Endothelial cell of umbilical vein (primary cell): ENCODE data around the gene NMRAL1. TPM values are rescaled to one million over a fixed set of nuclear protein-coding genes. Genes with fewer than 3 reads are reported as not detected.

Experiments
- BruUV-seq: library from RNA; stranded (reverse); fragments of 400-500 nt; replicated peaks from 2 replicates; lab custom pipeline; 2021; lab: Mats Ljungman, UMichigan
- CTCF ChIA-PET: fragments of 300-600, 350-600 bp; sonication (Branson Sonifier 250); formaldehyde crosslinking; loops from one replicate; lab custom pipeline; 2021; ENCODE audit warnings: antibody characterized with exemption, inconsistent platforms; lab: Charles Lee
- POLR2A ChIA-PET: fragments of 300-600, 350-600 bp; sonication (Branson Sonifier 250); formaldehyde crosslinking; loops from one replicate; lab custom pipeline; 2021; ENCODE audit warnings: antibody characterized with exemption, inconsistent platforms; lab: Charles Lee
- DNase-seq: peaks from one replicate; pipeline ENCODE4 v3.0.0-alpha.2; 2011; ENCODE audit warnings: low read depth, low spot score
- FAIRE-seq: peaks from 2 replicates; lab custom pipeline; 2011; peaks lifted over from hg19 to GRCh38; lab: Jason Lieb, UNC
- H2AFZ ChIP-seq: 2 replicates; pipeline ENCODE4 v1.6.0; 2012; ENCODE audit warnings: low read depth, low read length, control low read depth, inconsistent platforms
- H3K27ac ChIP-seq: 2 replicates; pipeline ENCODE4 v1.5.1; 2011; ENCODE audit warnings: low read depth, mild to moderate bottlenecking, control low read depth, low read length, moderate library complexity; ENCODE audit not compliant: insufficient read depth
- H3K27me3 ChIP-seq, 2 experiments: 2 replicates each; pipeline versions ENCODE4 v1.6.0 to v1.6.1; 2011; ENCODE audit warnings: low read length in 2 of 2, mixed read lengths in 1 of 2; ENCODE audit not compliant: control insufficient read depth in 2 of 2, insufficient read depth in 2 of 2
- H3K36me3 ChIP-seq, 2 experiments: 2 replicates in 1 of 2; 3 replicates in 1 of 2; pipeline ENCODE4 v1.5.1; 2011; ENCODE audit warnings: low read length in 2 of 2, mild to moderate bottlenecking in 1 of 2, moderate library complexity in 1 of 2; ENCODE audit not compliant: control insufficient read depth in 2 of 2, insufficient read depth in 2 of 2; ENCODE audit errors: extremely low read depth in 1 of 2
- H3K4me1 ChIP-seq: 3 replicates; pipeline ENCODE4 v1.5.1; 2011; ENCODE audit warnings: mild to moderate bottlenecking, low read length; ENCODE audit not compliant: control insufficient read depth, insufficient read depth; ENCODE audit errors: extremely low read depth
- H3K4me2 ChIP-seq: 2 replicates; pipeline ENCODE4 v1.6.1; 2011; ENCODE audit warnings: low read length, control low read depth, mixed read lengths; ENCODE audit not compliant: insufficient read depth
- H3K4me3 ChIP-seq, 3 experiments: fragments of 200-600 bp in 1 of 3; sonication (generic), shearing (Covaris generic) in 1 of 3; replicated peaks in 1 of 3; 2 replicates each; pipeline ENCODE4 v1.5.1; 2011 to 2016; ENCODE audit warnings: control low read depth in 3 of 3, low read length in 3 of 3, mild to moderate bottlenecking in 2 of 3, inconsistent platforms in 1 of 3, low read depth in 1 of 3, moderate library complexity in 1 of 3; ENCODE audit not compliant: insufficient read depth in 1 of 3
- H3K79me2 ChIP-seq: 2 replicates; pipeline ENCODE4 v1.6.0; 2012; ENCODE audit warnings: low read length, inconsistent platforms; ENCODE audit not compliant: control insufficient read depth, insufficient read depth
- H3K9ac ChIP-seq: replicated peaks from 2 replicates; pipeline ENCODE3; 2011; ENCODE audit warnings: low read length, control low read depth; ENCODE audit not compliant: insufficient read depth; ENCODE audit errors: extremely low read depth
- H3K9me1 ChIP-seq: replicated peaks from 3 replicates; pipeline ENCODE4 v1.6.0; 2011; ENCODE audit warnings: mild to moderate bottlenecking, low read length; ENCODE audit not compliant: control insufficient read depth, insufficient read depth; ENCODE audit errors: extremely low read depth
- H3K9me3 ChIP-seq: replicated peaks from 2 replicates; pipeline ENCODE4 v1.5.1; 2012; ENCODE audit warnings: low read length, inconsistent platforms; ENCODE audit not compliant: control insufficient read depth, insufficient read depth
- H4K20me1 ChIP-seq: replicated peaks from 2 replicates; pipeline ENCODE3; 2011; ENCODE audit warnings: mild to moderate bottlenecking, low read length; ENCODE audit not compliant: control insufficient read depth, insufficient read depth; ENCODE audit errors: extremely low read depth
- EZH2 ChIP-seq: IDR thresholded peaks from 2 replicates; pipeline ENCODE4 v1.6.1; 2012; ENCODE audit warnings: borderline replicate concordance, low read depth, mild to moderate bottlenecking, moderate library complexity, low read length, inconsistent platforms; ENCODE audit not compliant: severe bottlenecking
- GATA2 ChIP-seq: IDR thresholded peaks from 2 replicates; pipeline ENCODE4 v1.7.0; 2011; ENCODE audit warnings: low read depth, mild to moderate bottlenecking, moderate library complexity, mixed read lengths, low read length; ENCODE audit not compliant: insufficient read length, insufficient read depth
- JUN ChIP-seq: IDR thresholded peaks from 2 replicates; pipeline ENCODE4 v1.6.1; 2011; ENCODE audit warnings: borderline replicate concordance, low read depth; ENCODE audit not compliant: insufficient read length, insufficient read depth
- MYC ChIP-seq: IDR thresholded peaks from one replicate; pipeline ENCODE4 v1.6.1; 2011; ENCODE audit warnings: mild to moderate bottlenecking, low read depth, low read length
- POLR2AphosphoS5 ChIP-seq: IDR thresholded peaks from 2 replicates; pipeline ENCODE4 v1.6.1; 2012; ENCODE audit warnings: low read depth, mild to moderate bottlenecking, control low read depth, low read length, moderate library complexity; ENCODE audit not compliant: insufficient read depth
- dilution Hi-C: fragments of 300-500 bp; cut with MboI; formaldehyde crosslinking; loops from one replicate; pipeline ENCODE4 v1.15.0; 2019; ENCODE audit warnings: low sequenced_read_pairs; ENCODE audit not compliant: extremely low pct_ligation_motif_present
- intact Hi-C: fragments of 100-400 bp; cut with micrococcal nuclease; formaldehyde crosslinking; loops from one replicate; pipeline ENCODE4 v1.10.0; 2022
- polyA plus RNA-seq, 4 experiments: library from polyadenylated mRNA; depleted of rRNA in 3 of 4; stranded (reverse) in 3 of 4; unstranded in 1 of 4; fragments of >200 nt; gene quantifications; 2 replicates each; pipeline versions ENCODE4 v1.2.1 to v1.2.3, GENCODE V29; 2011 to 2012; ENCODE audit warnings: missing spikeins in 1 of 4
- total RNA-seq: library from RNA; stranded (reverse); gene quantifications from 2 replicates; pipeline ENCODE4 v1.2.3, GENCODE V29; 2021
- TF ChIP-seq, protein P1 (sequence below), 2 donors: IDR thresholded peaks; 1 replicate in 1 of 2; 2 replicates in 1 of 2; pipeline ENCODE4 v1.5.1; 2011; ENCODE audit warnings: low read length in 2 of 2, mild to moderate bottlenecking in 2 of 2, moderate library complexity in 2 of 2, control low read depth in 1 of 2, inconsistent platforms in 1 of 2, low read depth in 1 of 2; ENCODE audit not compliant: insufficient read depth in 1 of 2; ENCODE audit errors: extremely low read depth in 1 of 2

Gene NMRAL1
- total and polyA plus RNA-seq, 2 donors (not counting 3 experiments of a cell fraction or from before 2014, with no cell fraction given): 48.0 to 84.4 TPM

- no peak for FAIRE-seq
- POLR2A ChIA-PET: no interaction called here
Observed at GRCh38 chr16:4420505-4421105, 53.8 kb downstream of the NMRAL1 start.

DNA sequence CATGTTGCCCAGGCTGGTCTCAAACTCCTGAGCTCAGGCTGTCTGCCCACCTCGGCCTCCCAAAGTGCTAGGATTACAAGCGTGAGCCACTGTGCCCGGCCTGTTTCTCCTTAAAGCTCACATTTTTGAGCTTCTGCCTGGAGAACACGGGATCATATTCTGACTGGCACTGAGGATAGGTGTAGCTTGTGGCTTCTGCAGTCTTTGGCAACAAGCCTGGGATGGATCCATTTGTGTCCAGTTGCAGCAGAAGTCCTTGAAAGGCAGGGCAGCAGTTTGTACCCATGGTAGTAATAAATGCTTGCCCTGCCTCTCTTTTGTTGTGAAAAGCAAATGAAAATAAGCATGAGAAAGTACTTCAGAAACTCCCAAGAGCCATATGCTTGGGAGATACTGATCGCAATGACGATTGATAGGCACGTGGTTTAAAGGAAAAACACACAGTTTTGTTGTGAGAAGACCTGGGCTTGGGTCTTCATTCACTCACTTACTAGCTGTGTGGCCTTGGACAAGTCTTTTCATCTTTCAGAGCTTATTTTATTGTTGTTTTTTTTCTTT, 54.9 kb downstream of the NMRAL1 start:
- H3K27me3 ChIP-seq: no peaks in the 10 kb centered on the region
- dilution Hi-C loops: no loop called here
- intact Hi-C loops: no loop called here
- no peaks in the 10 kb centered on the region for H4K20me1 ChIP-seq
- ChIA-PET CTCF (interaction anchor here (8.4 kb wide), 1 partner anchor 16 kb away, joined by 79 read pairs; no protein-coding TSS in a partner anchor), POLR2A (no interaction called here)
- H3K27ac ChIP-seq: no peak overlapping the region
- no peak overlapping the region for H3K9ac ChIP-seq
- H3K36me3 ChIP-seq: no peaks in the 10 kb centered on the region
- H3K4me2 ChIP-seq: no peak overlapping the region
- H3K9me3 ChIP-seq: no peaks in the 10 kb centered on the region
- DNase-seq (no peak), FAIRE-seq (no peak)
- H2AFZ ChIP-seq: no peak overlapping the region
- H3K4me3 ChIP-seq: no peak overlapping the region
- peaks cover 15% of the 10 kb centered on the region for H3K79me2 ChIP-seq
- H3K4me1 ChIP-seq: peaks cover 9% of the 10 kb centered on the region
- no peak for TF ChIP-seq GATA2
- TF ChIP-seq EZH2: no peak
- TF ChIP-seq, protein P1, sequence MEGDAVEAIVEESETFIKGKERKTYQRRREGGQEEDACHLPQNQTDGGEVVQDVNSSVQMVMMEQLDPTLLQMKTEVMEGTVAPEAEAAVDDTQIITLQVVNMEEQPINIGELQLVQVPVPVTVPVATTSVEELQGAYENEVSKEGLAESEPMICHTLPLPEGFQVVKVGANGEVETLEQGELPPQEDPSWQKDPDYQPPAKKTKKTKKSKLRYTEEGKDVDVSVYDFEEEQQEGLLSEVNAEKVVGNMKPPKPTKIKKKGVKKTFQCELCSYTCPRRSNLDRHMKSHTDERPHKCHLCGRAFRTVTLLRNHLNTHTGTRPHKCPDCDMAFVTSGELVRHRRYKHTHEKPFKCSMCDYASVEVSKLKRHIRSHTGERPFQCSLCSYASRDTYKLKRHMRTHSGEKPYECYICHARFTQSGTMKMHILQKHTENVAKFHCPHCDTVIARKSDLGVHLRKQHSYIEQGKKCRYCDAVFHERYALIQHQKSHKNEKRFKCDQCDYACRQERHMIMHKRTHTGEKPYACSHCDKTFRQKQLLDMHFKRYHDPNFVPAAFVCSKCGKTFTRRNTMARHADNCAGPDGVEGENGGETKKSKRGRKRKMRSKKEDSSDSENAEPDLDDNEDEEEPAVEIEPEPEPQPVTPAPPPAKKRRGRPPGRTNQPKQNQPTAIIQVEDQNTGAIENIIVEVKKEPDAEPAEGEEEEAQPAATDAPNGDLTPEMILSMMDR (IDR thresholded peaks at IDR 0.05; ENCODE audit: extremely low read depth in 1 of 2, insufficient read depth in 1 of 2, low read depth in 1 of 2, low read length in 2 of 2): no peak
- no peak for TF ChIP-seq JUN
- no peak for TF ChIP-seq POLR2AphosphoS5
- no TSS peak for BruUV-seq
- H3K9me1 ChIP-seq: no peaks in the 10 kb centered on the region

More at GRCh38 chr16:4420505-4421105, 53.8 kb downstream of the NMRAL1 start:
- Histone ChIP-seq H3K4me2 (no peak overlapping the region), H3K27ac (no peak overlapping the region), H3K9me1 (no peaks in the 10 kb centered on the region), H3K9ac (no peak overlapping the region), H3K9me3 (no peaks in the 10 kb centered on the region), H4K20me1 (no peaks in the 10 kb centered on the region), H3K79me2 (peaks cover 4% of the 10 kb centered on the region), H3K4me1 (peaks cover 5% of the 10 kb centered on the region), H3K27me3 (no peaks in the 10 kb centered on the region), H3K4me3 (no peak overlapping the region), H2AFZ (no peak overlapping the region), H3K36me3 (no peaks in the 10 kb centered on the region)
- DNase-seq: no peak
- CTCF ChIA-PET: interaction anchor here (8.4 kb wide), 1 partner anchor 17 kb away, joined by 79 read pairs; no protein-coding TSS in a partner anchor
- intact Hi-C loops: no loop called here
- no peak for TF ChIP-seq MYC
- no peak for TF ChIP-seq GATA2
- dilution Hi-C loops: no loop called here
- BruUV-seq: no TSS peak
